Endothelial cell of umbilical vein (primary cell): ENCODE results near the gene TECPR2. TPM values are rescaled to one million over a fixed set of nuclear protein-coding genes. Genes with fewer than 3 reads are reported as not detected.

ENCODE experiments used
- BruUV-seq: library from RNA; stranded (reverse); fragments of 400-500 nt; replicated peaks from 2 replicates; lab custom pipeline; 2021; lab: Mats Ljungman, UMichigan
- CTCF ChIA-PET: fragments of 300-600, 350-600 bp; sonication (Branson Sonifier 250); formaldehyde crosslinking; loops from one replicate; lab custom pipeline; 2021; ENCODE audit warnings: antibody characterized with exemption, inconsistent platforms; lab: Charles Lee
- POLR2A ChIA-PET: fragments of 300-600, 350-600 bp; sonication (Branson Sonifier 250); formaldehyde crosslinking; loops from one replicate; lab custom pipeline; 2021; ENCODE audit warnings: antibody characterized with exemption, inconsistent platforms; lab: Charles Lee
- DNase-seq: peaks from one replicate; pipeline ENCODE4 v3.0.0-alpha.2; 2011; ENCODE audit warnings: low read depth, low spot score
- FAIRE-seq: peaks from 2 replicates; lab custom pipeline; 2011; peaks lifted over from hg19 to GRCh38; lab: Jason Lieb, UNC
- H2AFZ ChIP-seq: 2 replicates; pipeline ENCODE4 v1.6.0; 2012; ENCODE audit warnings: low read depth, low read length, control low read depth, inconsistent platforms
- H3K27ac ChIP-seq: 2 replicates; pipeline ENCODE4 v1.5.1; 2011; ENCODE audit warnings: low read depth, mild to moderate bottlenecking, control low read depth, low read length, moderate library complexity; ENCODE audit not compliant: insufficient read depth
- H3K27me3 ChIP-seq, 2 experiments: 2 replicates each; pipeline versions ENCODE4 v1.6.0 to v1.6.1; 2011; ENCODE audit warnings: low read length in 2 of 2, mixed read lengths in 1 of 2; ENCODE audit not compliant: control insufficient read depth in 2 of 2, insufficient read depth in 2 of 2
- H3K36me3 ChIP-seq, 2 experiments: 2 replicates in 1 of 2; 3 replicates in 1 of 2; pipeline ENCODE4 v1.5.1; 2011; ENCODE audit warnings: low read length in 2 of 2, mild to moderate bottlenecking in 1 of 2, moderate library complexity in 1 of 2; ENCODE audit not compliant: control insufficient read depth in 2 of 2, insufficient read depth in 2 of 2; ENCODE audit errors: extremely low read depth in 1 of 2
- H3K4me1 ChIP-seq: 3 replicates; pipeline ENCODE4 v1.5.1; 2011; ENCODE audit warnings: mild to moderate bottlenecking, low read length; ENCODE audit not compliant: control insufficient read depth, insufficient read depth; ENCODE audit errors: extremely low read depth
- H3K4me2 ChIP-seq: 2 replicates; pipeline ENCODE4 v1.6.1; 2011; ENCODE audit warnings: low read length, control low read depth, mixed read lengths; ENCODE audit not compliant: insufficient read depth
- H3K4me3 ChIP-seq, 3 experiments: fragments of 200-600 bp in 1 of 3; sonication (generic), shearing (Covaris generic) in 1 of 3; replicated peaks in 1 of 3; 2 replicates each; pipeline ENCODE4 v1.5.1; 2011 to 2016; ENCODE audit warnings: control low read depth in 3 of 3, low read length in 3 of 3, mild to moderate bottlenecking in 2 of 3, inconsistent platforms in 1 of 3, low read depth in 1 of 3, moderate library complexity in 1 of 3; ENCODE audit not compliant: insufficient read depth in 1 of 3
- H3K79me2 ChIP-seq: 2 replicates; pipeline ENCODE4 v1.6.0; 2012; ENCODE audit warnings: low read length, inconsistent platforms; ENCODE audit not compliant: control insufficient read depth, insufficient read depth
- H3K9ac ChIP-seq: replicated peaks from 2 replicates; pipeline ENCODE3; 2011; ENCODE audit warnings: low read length, control low read depth; ENCODE audit not compliant: insufficient read depth; ENCODE audit errors: extremely low read depth
- H3K9me1 ChIP-seq: replicated peaks from 3 replicates; pipeline ENCODE4 v1.6.0; 2011; ENCODE audit warnings: mild to moderate bottlenecking, low read length; ENCODE audit not compliant: control insufficient read depth, insufficient read depth; ENCODE audit errors: extremely low read depth
- H3K9me3 ChIP-seq: replicated peaks from 2 replicates; pipeline ENCODE4 v1.5.1; 2012; ENCODE audit warnings: low read length, inconsistent platforms; ENCODE audit not compliant: control insufficient read depth, insufficient read depth
- H4K20me1 ChIP-seq: replicated peaks from 2 replicates; pipeline ENCODE3; 2011; ENCODE audit warnings: mild to moderate bottlenecking, low read length; ENCODE audit not compliant: control insufficient read depth, insufficient read depth; ENCODE audit errors: extremely low read depth
- CTCF ChIP-seq, 2 donors: IDR thresholded peaks; 1 replicate in 1 of 2; 2 replicates in 1 of 2; pipeline ENCODE4 v1.5.1; 2011; ENCODE audit warnings: low read length in 2 of 2, mild to moderate bottlenecking in 2 of 2, moderate library complexity in 2 of 2, control low read depth in 1 of 2, inconsistent platforms in 1 of 2, low read depth in 1 of 2; ENCODE audit not compliant: insufficient read depth in 1 of 2; ENCODE audit errors: extremely low read depth in 1 of 2
- EZH2 ChIP-seq: IDR thresholded peaks from 2 replicates; pipeline ENCODE4 v1.6.1; 2012; ENCODE audit warnings: borderline replicate concordance, low read depth, mild to moderate bottlenecking, moderate library complexity, low read length, inconsistent platforms; ENCODE audit not compliant: severe bottlenecking
- FOS ChIP-seq: IDR thresholded peaks from 2 replicates; pipeline ENCODE4 v1.6.1; 2011; ENCODE audit warnings: mild to moderate bottlenecking, low read length, moderate library complexity, borderline replicate concordance; ENCODE audit not compliant: insufficient read depth
- GATA2 ChIP-seq: IDR thresholded peaks from 2 replicates; pipeline ENCODE4 v1.7.0; 2011; ENCODE audit warnings: low read depth, mild to moderate bottlenecking, moderate library complexity, mixed read lengths, low read length; ENCODE audit not compliant: insufficient read length, insufficient read depth
- JUN ChIP-seq: IDR thresholded peaks from 2 replicates; pipeline ENCODE4 v1.6.1; 2011; ENCODE audit warnings: borderline replicate concordance, low read depth; ENCODE audit not compliant: insufficient read length, insufficient read depth
- MAX ChIP-seq: IDR thresholded peaks from 2 replicates; pipeline ENCODE4 v1.6.1; 2011; ENCODE audit not compliant: insufficient read depth, insufficient read length
- MYC ChIP-seq: IDR thresholded peaks from one replicate; pipeline ENCODE4 v1.6.1; 2011; ENCODE audit warnings: mild to moderate bottlenecking, low read depth, low read length
- POLR2A ChIP-seq: IDR thresholded peaks from 2 replicates; pipeline ENCODE4 v1.6.1; 2012; ENCODE audit warnings: low read depth, mild to moderate bottlenecking, control low read depth, low read length
- POLR2AphosphoS5 ChIP-seq: IDR thresholded peaks from 2 replicates; pipeline ENCODE4 v1.6.1; 2012; ENCODE audit warnings: low read depth, mild to moderate bottlenecking, control low read depth, low read length, moderate library complexity; ENCODE audit not compliant: insufficient read depth
- dilution Hi-C: fragments of 300-500 bp; cut with MboI; formaldehyde crosslinking; loops from one replicate; pipeline ENCODE4 v1.15.0; 2019; ENCODE audit warnings: low sequenced_read_pairs; ENCODE audit not compliant: extremely low pct_ligation_motif_present
- intact Hi-C: fragments of 100-400 bp; cut with micrococcal nuclease; formaldehyde crosslinking; loops from one replicate; pipeline ENCODE4 v1.10.0; 2022
- polyA plus RNA-seq, 4 experiments: library from polyadenylated mRNA; depleted of rRNA in 3 of 4; stranded (reverse) in 3 of 4; unstranded in 1 of 4; fragments of >200 nt; gene quantifications; 2 replicates each; pipeline versions ENCODE4 v1.2.1 to v1.2.3, GENCODE V29; 2011 to 2012; ENCODE audit warnings: missing spikeins in 1 of 4
- total RNA-seq: library from RNA; stranded (reverse); gene quantifications from 2 replicates; pipeline ENCODE4 v1.2.3, GENCODE V29; 2021

TECPR2 gene
- total and polyA plus RNA-seq, 2 donors (not counting 3 experiments of a cell fraction or from before 2014, with no cell fraction given): 8.9 to 21.5 TPM

DNA sequence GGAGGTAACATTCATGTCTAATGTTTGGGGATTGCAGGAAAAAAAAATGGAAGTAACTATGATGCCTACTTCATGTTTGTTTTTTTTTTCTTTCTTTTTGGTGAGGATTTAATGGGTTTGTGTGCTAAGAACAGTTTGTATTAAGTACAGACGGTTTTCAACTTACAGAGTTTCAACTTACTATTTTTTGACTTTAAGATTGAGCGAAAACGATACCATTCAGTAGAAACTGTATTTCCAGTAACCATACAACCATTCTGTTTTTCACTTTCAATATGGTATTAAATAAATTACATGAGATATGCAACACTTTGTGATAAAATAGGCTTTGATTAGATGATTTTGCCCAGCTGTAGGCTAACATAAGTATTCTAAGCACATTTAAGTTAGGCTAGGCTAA, 10.4 kb downstream of the TECPR2 start:
- Histone ChIP-seq H3K27me3 (no peaks in the 10 kb centered on the region), H3K36me3 (peaks cover 0 to 2% of the 10 kb centered on the region in 2 experiments), H2AFZ (no peak overlapping the region), H3K9me1 (no peaks in the 10 kb centered on the region), H3K27ac (no peak overlapping the region), H3K9ac (no peak overlapping the region), H3K4me1 (no peaks in the 10 kb centered on the region), H3K9me3 (no peaks in the 10 kb centered on the region), H4K20me1 (peaks cover 3% of the 10 kb centered on the region), H3K4me3 (no peak overlapping the region), H3K4me2 (no peak overlapping the region), H3K79me2 (peaks cover 7% of the 10 kb centered on the region)
- TF ChIP-seq MAX (no peak), CTCF (IDR thresholded peaks at IDR 0.05; ENCODE audit: extremely low read depth in 1 of 2, insufficient read depth in 1 of 2, low read depth in 1 of 2, low read length in 2 of 2) (no peak), POLR2AphosphoS5 (no peak), POLR2A (no peak), FOS (no peak), JUN (no peak), EZH2 (no peak), GATA2 (no peak), MYC (no peak)
- FAIRE-seq (peak; percentile 61), DNase-seq (no peak)
- dilution Hi-C loops (no loop called here), intact Hi-C loops (no loop called here)
- CTCF ChIA-PET: no interaction called here
- POLR2A ChIA-PET: no interaction called here
- BruUV-seq: no TSS peak
